CD4-positive, CD25-positive, alpha-beta regulatory T cell (primary cell): ENCODE results near the gene CCDC190. TPM values are rescaled to one million over a fixed set of nuclear protein-coding genes. Genes with fewer than 3 reads are reported as not detected.
"Not testable (repeated sequence)": the region's sequence is repeated elsewhere in the genome, so short reads cannot be mapped to it uniquely, and the experiment has no call there.

Source experiments
- ATAC-seq, 2 donors: fragments of 150-1000 bp; cut with Tn5 transposase; one replicate each; pipeline ENCODE4 v1.10.0; 2021; ENCODE audit warnings: low read depth in 2 of 2, moderate number of reproducible peaks in 2 of 2, moderate library complexity in 1 of 2
- DNase-seq, 3 donors: peaks; one replicate each; pipeline versions ENCODE4 v3.0.0 to v3.0.0-alpha.2; 2012 to 2022; ENCODE audit warnings: mixed read lengths in 1 of 3
- H3K27ac ChIP-seq: one replicate; pipeline ENCODE4 v1.7.0; 2013; ENCODE audit warnings: mild to moderate bottlenecking, low read length; ENCODE audit not compliant: insufficient read depth, poor library complexity, severe bottlenecking
- H3K27me3 ChIP-seq: one replicate; pipeline ENCODE4 v1.7.0; 2013; ENCODE audit warnings: low read length; ENCODE audit not compliant: control insufficient read depth, insufficient read depth
- H3K36me3 ChIP-seq: one replicate; pipeline ENCODE4 v1.7.0; 2013; ENCODE audit warnings: mild to moderate bottlenecking, low read length, moderate library complexity; ENCODE audit not compliant: control insufficient read depth, insufficient read depth
- H3K4me1 ChIP-seq: 2 replicates; pipeline ENCODE4 v1.7.0; 2013; ENCODE audit warnings: mild to moderate bottlenecking, low read length; ENCODE audit not compliant: insufficient read depth, control insufficient read depth, poor library complexity, severe bottlenecking
- H3K4me3 ChIP-seq: one replicate; pipeline ENCODE4 v1.7.0; 2013; ENCODE audit warnings: low read depth, mild to moderate bottlenecking, low read length, moderate library complexity
- H3K9me3 ChIP-seq, 2 experiments: 1 replicate in 1 of 2; 2 replicates in 1 of 2; pipeline ENCODE4 v1.7.0; 2013; ENCODE audit warnings: low read length in 2 of 2, mild to moderate bottlenecking in 1 of 2, moderate library complexity in 1 of 2; ENCODE audit not compliant: control insufficient read depth in 2 of 2
- H3K27ac Mint-ChIP-seq, 3 donors: one replicate each; pipeline ENCODE4 v1.8.0; 2020 to 2022; ENCODE audit warnings: mild to moderate bottlenecking in 3 of 3, mixed read lengths in 3 of 3, moderate library complexity in 2 of 3
- H3K27me3 Mint-ChIP-seq: one replicate; pipeline ENCODE4 v1.8.0; 2022; ENCODE audit warnings: mild to moderate bottlenecking, mixed read lengths
- H3K36me3 Mint-ChIP-seq: one replicate; pipeline ENCODE4 v1.8.0; 2020; ENCODE audit warnings: mixed read lengths
- H3K4me1 Mint-ChIP-seq, 4 donors: one replicate each; pipeline ENCODE4 v1.8.0; 2020 to 2022; ENCODE audit warnings: mixed read lengths in 4 of 4, mild to moderate bottlenecking in 1 of 4
- H3K4me3 Mint-ChIP-seq, 4 donors: one replicate each; pipeline ENCODE4 v1.8.0; 2020 to 2022; ENCODE audit warnings: mild to moderate bottlenecking in 4 of 4, mixed read lengths in 4 of 4, moderate library complexity in 3 of 4
- H3K9me3 Mint-ChIP-seq, 7 donors: one replicate each; pipeline ENCODE4 v1.8.0; 2020 to 2022; ENCODE audit warnings: mixed read lengths in 7 of 7, mild to moderate bottlenecking in 3 of 7, moderate library complexity in 2 of 7
- polyA plus RNA-seq, 4 donors: library from polyadenylated mRNA; unstranded; fragments of 300-500 nt; fragmentation: Illumina TruSeq; gene quantifications; one replicate each; pipeline ENCODE4 v1.2.3, GENCODE V29; 2021
- total RNA-seq: library from RNA; stranded (reverse); gene quantifications from one replicate; pipeline ENCODE4 v1.2.3, GENCODE V29; 2022

Gene CCDC190
- total and polyA plus RNA-seq, 5 donors from 2014 or later = not detected

DNA sequence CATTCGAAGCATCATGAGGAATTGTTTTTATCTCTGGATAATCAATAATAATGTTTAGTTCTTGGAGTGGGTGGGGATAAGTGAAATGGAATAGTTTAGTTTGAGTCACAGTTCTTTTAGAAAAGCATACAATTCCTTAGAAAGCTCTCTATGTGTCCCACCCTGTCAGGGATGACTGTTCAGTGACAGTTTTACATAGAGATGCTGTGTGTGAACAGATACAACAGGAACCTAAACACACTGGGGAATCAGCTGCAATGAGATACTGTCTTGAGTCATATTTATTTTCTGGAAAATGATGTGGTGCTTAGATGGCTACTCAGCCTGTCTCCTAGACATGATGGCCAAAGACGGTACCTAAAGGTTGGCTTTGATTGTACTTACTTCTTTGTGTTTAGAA is 25.7 kb upstream of the CCDC190 start:
- Histone ChIP-seq H3K36me3 (no peaks in the 10 kb centered on the region), H3K27ac (no peak overlapping the region), H3K4me3 (no peak overlapping the region), H3K4me1 (no peaks in the 10 kb centered on the region), H3K9me3 (no peaks in the 10 kb centered on the region), H3K27me3 (no peaks in the 10 kb centered on the region)
- Mint-ChIP-seq H3K36me3 (no peaks in the 10 kb centered on the region), H3K4me3 (no peak overlapping the region), H3K4me1 (no peaks in the 10 kb centered on the region), H3K9me3 (peaks cover 0 to 3% (median 0%) of the 10 kb centered on the region in 7 donors), H3K27ac (no peak overlapping the region), H3K27me3 (peaks cover 14% of the 10 kb centered on the region)
- no peak for DNase-seq
- no peak for ATAC-seq

DNA sequence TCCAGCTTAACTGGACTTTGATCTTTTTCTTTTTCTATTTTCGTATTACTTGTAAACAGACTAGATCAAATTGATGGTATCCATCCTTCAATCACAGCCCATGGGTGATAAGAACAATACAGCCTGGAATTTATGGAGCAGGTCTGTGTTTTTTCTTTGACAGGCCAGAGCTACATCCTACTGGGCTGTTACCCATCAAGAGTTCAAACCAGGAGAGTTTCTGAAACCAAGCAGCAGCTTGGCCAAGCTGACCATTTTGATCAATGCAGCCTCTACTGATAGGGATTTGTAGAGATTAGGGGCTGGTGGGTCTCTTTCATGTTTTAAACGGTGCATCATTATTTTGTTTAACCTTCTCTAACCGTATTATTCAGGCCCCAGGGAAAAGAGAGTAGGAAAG is 24.3 kb upstream of the CCDC190 start:
- no peak for ATAC-seq
- Histone ChIP-seq H3K4me1 (no peaks in the 10 kb centered on the region), H3K36me3 (no peaks in the 10 kb centered on the region), H3K27ac (no peak overlapping the region), H3K9me3 (no peaks in the 10 kb centered on the region), H3K27me3 (no peaks in the 10 kb centered on the region), H3K4me3 (no peak overlapping the region)
- no peak overlapping the region for H3K4me3 Mint-ChIP-seq
- H3K36me3 Mint-ChIP-seq = no peaks in the 10 kb centered on the region
- H3K4me1 Mint-ChIP-seq = no peaks in the 10 kb centered on the region
- H3K27me3 Mint-ChIP-seq = peaks cover 14% of the 10 kb centered on the region
- H3K27ac Mint-ChIP-seq = no peak overlapping the region
- no peak for DNase-seq
- peaks cover 0 to 3% (median 0%) of the 10 kb centered on the region in 7 donors for H3K9me3 Mint-ChIP-seq

DNA sequence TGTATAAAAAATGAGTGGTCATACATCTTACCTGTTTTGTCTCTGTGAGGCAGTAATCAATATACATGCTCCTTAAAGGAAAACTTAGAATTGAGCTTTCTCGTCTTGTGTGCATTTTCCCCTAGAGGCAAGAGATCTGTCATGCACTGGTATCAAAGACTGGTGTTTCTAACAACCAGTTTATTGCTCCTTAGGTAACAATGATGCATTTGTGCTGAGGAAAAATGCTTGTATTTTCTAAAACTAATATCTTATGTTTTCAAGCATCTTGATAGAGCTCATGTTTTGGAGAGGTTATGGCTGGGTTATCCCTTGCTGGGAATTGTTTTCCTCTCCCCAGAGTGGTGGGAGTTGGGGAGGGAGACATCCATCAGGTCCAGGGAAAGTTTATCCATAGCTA is 23.9 kb upstream of the CCDC190 start:
- ATAC-seq = no peak
- H3K4me1 Mint-ChIP-seq = no peaks in the 10 kb centered on the region
- peaks cover 14% of the 10 kb centered on the region for H3K27me3 Mint-ChIP-seq

DNA sequence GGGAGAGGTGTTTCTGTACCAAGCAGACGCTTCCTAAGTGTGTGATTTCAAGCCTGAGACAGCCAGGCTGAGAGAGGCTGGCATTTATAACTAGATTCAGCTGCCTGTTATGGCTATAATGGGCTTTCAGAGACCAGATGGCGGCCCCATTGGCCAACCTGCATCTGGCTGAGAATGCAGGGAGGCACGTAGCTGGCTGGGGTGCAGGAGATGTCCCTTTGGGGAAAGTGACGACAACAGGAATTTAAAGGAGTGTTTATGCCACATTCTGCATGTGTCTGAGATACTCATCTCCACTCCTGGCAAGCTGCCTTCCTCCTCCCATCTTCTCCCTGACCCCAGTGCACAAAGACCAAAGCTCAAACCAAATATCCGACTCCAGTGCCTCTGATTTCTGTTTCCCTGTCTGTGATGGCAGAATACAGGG is 21.3 kb upstream of the CCDC190 start:
- Mint-ChIP-seq H3K36me3 (no peaks in the 10 kb centered on the region), H3K27me3 (peaks cover 14% of the 10 kb centered on the region), H3K9me3 (peaks cover 0 to 4% (median 0%) of the 10 kb centered on the region in 7 donors), H3K4me3 (no peak overlapping the region), H3K4me1 (no peaks in the 10 kb centered on the region), H3K27ac (no peak overlapping the region)
- H3K27ac ChIP-seq = no peak overlapping the region
- no peaks in the 10 kb centered on the region for H3K4me1 ChIP-seq
- no peaks in the 10 kb centered on the region for H3K36me3 ChIP-seq
- no peaks in the 10 kb centered on the region for H3K27me3 ChIP-seq
- ATAC-seq (no peak), DNase-seq (no peak)
- H3K9me3 ChIP-seq = no peaks in the 10 kb centered on the region
- no peak overlapping the region for H3K4me3 ChIP-seq

More for the DNA sequence above, 23.9 kb upstream of the CCDC190 start:
- H3K4me3 Mint-ChIP-seq = no peak overlapping the region
- H3K9me3 Mint-ChIP-seq = peaks cover 0 to 3% (median 0%) of the 10 kb centered on the region in 7 donors
- H3K36me3 Mint-ChIP-seq = no peaks in the 10 kb centered on the region
- no peaks in the 10 kb centered on the region for H3K9me3 ChIP-seq
- no peak overlapping the region for H3K4me3 ChIP-seq
- no peak overlapping the region for H3K27ac ChIP-seq
- no peaks in the 10 kb centered on the region for H3K36me3 ChIP-seq
- H3K27me3 ChIP-seq = no peaks in the 10 kb centered on the region
- no peaks in the 10 kb centered on the region for H3K4me1 ChIP-seq
- DNase-seq = no peak
- H3K27ac Mint-ChIP-seq = no peak overlapping the region

DNA sequence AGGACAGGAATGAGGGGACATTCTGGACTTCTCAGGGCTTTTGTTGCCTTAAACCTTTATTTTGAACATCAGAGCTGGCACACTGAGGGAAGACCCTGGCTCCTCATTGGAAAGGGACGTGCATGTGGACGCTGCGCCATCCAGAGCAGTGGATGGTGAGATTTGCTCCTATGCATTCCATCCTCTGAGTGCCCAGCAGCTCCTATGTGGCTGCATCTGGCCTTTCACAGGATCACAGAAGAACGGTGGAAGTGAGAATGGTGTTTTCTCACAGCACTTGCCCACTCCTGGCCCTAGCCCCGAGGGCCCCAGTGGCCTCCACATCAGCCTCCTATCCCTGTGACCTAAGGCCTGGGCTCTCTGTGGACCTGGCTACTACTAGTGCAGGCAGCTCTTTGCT is 20.6 kb upstream of the CCDC190 start:
- Histone ChIP-seq H3K9me3 (no peaks in the 10 kb centered on the region), H3K27ac (no peak overlapping the region), H3K36me3 (no peaks in the 10 kb centered on the region), H3K4me3 (no peak overlapping the region), H3K27me3 (no peaks in the 10 kb centered on the region), H3K4me1 (no peaks in the 10 kb centered on the region)
- no peaks in the 10 kb centered on the region for H3K36me3 Mint-ChIP-seq
- ATAC-seq = no peak
- peaks cover 0 to 4% (median 0%) of the 10 kb centered on the region in 7 donors for H3K9me3 Mint-ChIP-seq
- no peak for DNase-seq
- peaks cover 17% of the 10 kb centered on the region for H3K27me3 Mint-ChIP-seq
- H3K27ac Mint-ChIP-seq = no peak overlapping the region
- no peaks in the 10 kb centered on the region for H3K4me1 Mint-ChIP-seq
- H3K4me3 Mint-ChIP-seq = no peak overlapping the region

- not testable (repeated sequence) for H3K9me3 Mint-ChIP-seq, H3K4me3 ChIP-seq, DNase-seq, H3K4me3 Mint-ChIP-seq, H3K27ac Mint-ChIP-seq, H3K9me3 ChIP-seq, H3K27me3 ChIP-seq, H3K36me3 Mint-ChIP-seq, H3K36me3 ChIP-seq, H3K4me1 Mint-ChIP-seq, H3K4me1 ChIP-seq, H3K27ac ChIP-seq, ATAC-seq
- peaks cover 23% of the 10 kb centered on the region for H3K27me3 Mint-ChIP-seq
Observed at GRCh38 chr1:162880617-162881016, 19.6 kb upstream of the CCDC190 start.

DNA sequence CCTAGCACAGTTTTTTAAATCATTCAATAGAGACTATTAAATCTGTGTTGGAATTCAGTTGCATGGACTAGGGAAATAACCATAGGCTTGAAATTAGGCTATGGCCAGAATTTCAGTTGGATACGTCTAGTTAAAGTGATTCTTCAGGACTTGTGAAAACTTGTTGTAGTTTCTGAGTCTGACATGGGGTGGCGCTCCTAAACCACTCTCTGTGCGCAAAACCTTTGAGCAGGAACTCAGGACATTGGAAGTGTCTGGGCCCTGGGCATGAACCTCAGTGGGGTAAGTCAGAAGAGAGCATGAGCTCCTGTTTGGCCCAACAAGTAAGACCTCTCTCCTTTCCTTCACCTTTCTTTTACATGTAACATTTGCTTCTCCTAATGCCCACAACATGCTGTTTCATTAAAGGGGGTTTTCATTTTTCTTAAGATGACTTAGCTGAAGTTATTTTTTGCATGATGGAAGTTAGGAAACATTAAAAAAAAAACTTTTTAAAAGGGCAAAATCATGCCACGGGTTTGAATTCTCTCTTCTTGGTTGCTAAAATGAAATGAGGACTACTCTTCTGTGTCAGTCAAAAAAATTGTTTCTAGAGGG is 17.1 kb upstream of the CCDC190 start:
- Mint-ChIP-seq H3K4me1 (no peaks in the 10 kb centered on the region), H3K4me3 (no peak overlapping the region), H3K27ac (no peak overlapping the region), H3K9me3 (peaks cover 0 to 2% (median 1%) of the 10 kb centered on the region in 7 donors), H3K27me3 (peaks cover 19% of the 10 kb centered on the region), H3K36me3 (no peaks in the 10 kb centered on the region)
- H3K36me3 ChIP-seq = no peaks in the 10 kb centered on the region
- peaks cover 4% of the 10 kb centered on the region for H3K27me3 ChIP-seq
- H3K4me3 ChIP-seq = no peak overlapping the region
- no peak for ATAC-seq
- no peak overlapping the region for H3K27ac ChIP-seq
- no peaks in the 10 kb centered on the region for H3K9me3 ChIP-seq
- peak in 1 of 3 donors; percentile 26 for DNase-seq
- H3K4me1 ChIP-seq = no peaks in the 10 kb centered on the region

DNA sequence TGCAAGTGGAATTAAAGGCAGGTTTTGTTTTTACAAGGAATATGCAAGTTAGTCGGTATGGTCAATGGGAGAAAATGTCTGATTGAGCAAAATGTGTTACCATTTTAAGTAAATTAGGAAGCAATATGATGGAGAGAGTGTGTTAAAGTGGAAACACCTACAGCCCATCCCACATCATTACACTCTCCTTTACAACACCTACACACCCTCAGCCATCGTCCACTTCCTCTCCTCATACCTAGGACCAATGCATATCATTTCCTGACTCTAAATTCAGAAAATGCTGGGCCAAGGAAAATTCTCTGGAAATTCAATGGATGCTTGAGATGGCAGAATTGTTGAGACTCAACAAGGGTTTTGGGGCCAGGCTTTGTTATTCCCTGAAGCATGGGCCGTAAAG is 16.4 kb upstream of the CCDC190 start:
- Mint-ChIP-seq H3K9me3 (peaks cover 0 to 5% (median 1%) of the 10 kb centered on the region in 7 donors), H3K4me3 (no peak overlapping the region), H3K36me3 (no peaks in the 10 kb centered on the region), H3K27me3 (peaks cover 15% of the 10 kb centered on the region), H3K4me1 (no peaks in the 10 kb centered on the region), H3K27ac (no peak overlapping the region)
- ATAC-seq = no peak
- H3K4me1 ChIP-seq = no peaks in the 10 kb centered on the region
- DNase-seq = no peak
- H3K27me3 ChIP-seq = peaks cover 4% of the 10 kb centered on the region
- H3K27ac ChIP-seq = no peak overlapping the region
- H3K9me3 ChIP-seq = peaks cover 0 to under 1% of the 10 kb centered on the region in 2 experiments
- no peaks in the 10 kb centered on the region for H3K36me3 ChIP-seq
- no peak overlapping the region for H3K4me3 ChIP-seq
